HG02943 (cell line): ENCODE results near the gene FRAS1.
"Not testable (repeated sequence)": the region's sequence is repeated elsewhere in the genome, so short reads cannot be mapped to it uniquely, and the experiment has no call there.

Source experiments
- ATAC-seq: cut with Tn5 transposase; IDR thresholded peaks from one replicate; pipeline ENCODE4 v1.9.1; 2021; ENCODE audit warnings: mild to moderate bottlenecking, low read depth, moderate library complexity; ENCODE audit not compliant: unreplicated experiment

Gene FRAS1

GRCh38 chr4:78156520-78156919 lies 99.4 kb downstream of the FRAS1 start:
- no peak for ATAC-seq

- ATAC-seq, result no peak
Observed at GRCh38 chr4:78162342-78162741, 105.2 kb downstream of the FRAS1 start.

GRCh38 chr4:78162821-78163220 lies 105.7 kb downstream of the FRAS1 start:
- no peak for ATAC-seq

- ATAC-seq, result no peak
Observed at GRCh38 chr4:78165758-78166157, 108.6 kb downstream of the FRAS1 start.

DNA sequence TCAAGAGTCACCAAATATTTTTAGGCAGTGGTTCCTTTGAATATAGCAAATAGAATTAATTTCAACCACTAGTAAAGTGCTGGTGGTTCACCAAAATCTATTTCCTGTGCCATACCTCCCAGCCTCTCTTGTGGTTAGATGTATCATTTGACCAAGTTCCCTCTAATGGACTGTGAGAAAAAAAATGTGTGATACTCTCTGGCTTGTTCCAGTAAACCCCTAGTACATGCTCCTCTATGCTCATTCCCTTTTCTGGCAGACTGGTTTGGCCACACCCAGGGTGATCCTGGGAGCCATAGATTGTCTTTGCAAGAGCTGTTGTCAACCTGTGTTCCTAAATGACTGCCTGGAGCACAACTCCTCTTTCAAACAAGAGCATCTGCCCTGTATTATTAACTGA lies 109.5 kb downstream of the FRAS1 start:
- ATAC-seq, result no peak

DNA sequence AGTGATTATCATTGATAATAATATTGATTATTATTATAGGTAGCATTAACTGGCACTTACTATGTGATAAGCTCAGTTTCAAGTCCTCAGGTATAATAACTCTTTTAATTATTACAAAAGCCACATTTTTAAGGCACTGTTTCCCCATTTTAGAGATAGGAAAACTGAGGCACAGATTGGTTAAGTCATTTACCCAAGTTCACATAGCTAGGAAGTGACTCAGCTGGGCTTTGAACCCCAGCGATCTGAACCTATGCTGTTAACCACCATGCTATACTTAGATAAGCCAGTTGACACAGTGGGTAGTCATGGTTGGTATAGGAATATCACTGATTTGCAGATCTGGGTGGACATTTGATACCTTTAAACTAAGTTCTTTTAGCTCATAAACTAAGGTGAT lies 110.4 kb downstream of the FRAS1 start:
- ATAC-seq, result no peak

GRCh38 chr4:78168029-78168428 lies 110.9 kb downstream of the FRAS1 start:
- ATAC-seq, result no peak

- no peak for ATAC-seq
Observed at GRCh38 chr4:78169728-78170127, 112.6 kb downstream of the FRAS1 start.

- ATAC-seq, result no peak
Observed at GRCh38 chr4:78171482-78171881, 114.4 kb downstream of the FRAS1 start.

DNA sequence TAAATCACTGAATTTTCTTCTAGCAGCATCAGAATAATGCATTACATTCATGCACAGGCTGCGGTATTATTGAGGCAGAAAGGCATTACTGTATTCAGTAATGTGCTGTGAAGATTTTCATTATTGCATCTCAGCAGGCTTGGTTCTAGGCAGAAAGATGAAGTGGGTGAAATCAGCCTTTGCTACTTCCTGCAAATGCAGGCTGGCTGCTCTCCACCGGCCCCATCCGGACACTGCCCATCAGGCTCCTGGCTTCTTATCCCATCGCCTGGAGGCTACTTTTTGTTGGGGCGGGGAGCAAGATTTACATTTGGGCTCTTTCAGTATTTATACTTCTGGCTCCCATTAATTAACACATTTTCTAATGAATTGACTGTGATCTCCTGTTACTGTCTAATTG lies 117.8 kb downstream of the FRAS1 start:
- ATAC-seq, result no peak

DNA sequence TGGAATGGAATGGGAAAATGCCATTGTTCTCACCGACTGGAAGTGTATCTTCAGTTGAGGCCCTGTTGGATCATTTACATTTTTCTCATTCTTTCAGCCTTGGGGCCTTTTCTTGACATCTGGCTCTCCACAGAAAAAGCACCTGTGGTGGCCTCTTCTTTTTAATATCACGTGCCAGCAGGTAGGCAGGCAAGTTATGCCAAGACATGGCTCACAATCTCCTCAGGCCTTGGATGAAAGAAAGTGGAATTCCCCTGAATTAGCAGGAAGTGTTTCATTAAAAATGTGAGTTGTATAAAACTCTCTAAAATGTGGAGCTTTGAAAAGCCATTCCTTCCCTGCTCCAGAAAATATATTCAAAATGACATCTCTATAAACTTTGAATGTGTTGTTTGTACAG lies 122.1 kb downstream of the FRAS1 start:
- ATAC-seq, result no peak

- ATAC-seq, result not testable (repeated sequence)
Observed at GRCh38 chr4:78181681-78182234, 124.6 kb downstream of the FRAS1 start.

DNA sequence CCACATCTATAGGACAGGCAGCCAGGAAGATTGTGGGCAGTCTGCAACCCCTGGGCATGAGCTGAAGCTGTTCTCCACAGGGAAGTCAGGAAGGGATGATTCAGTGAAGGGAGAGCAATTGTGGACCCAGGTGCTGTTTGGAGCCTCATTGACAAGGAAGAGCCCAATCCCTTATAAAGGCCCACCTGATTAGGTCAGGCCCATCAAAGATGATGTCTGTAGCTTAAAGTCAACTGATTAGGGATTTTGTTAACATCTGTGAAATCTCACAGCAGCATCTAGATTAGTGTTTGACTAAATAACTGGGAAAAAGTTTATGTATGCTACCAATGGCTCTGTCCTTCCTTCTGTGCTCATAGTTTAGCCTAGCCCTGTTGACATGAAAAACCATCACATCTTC lies 127.5 kb downstream of the FRAS1 start:
- ATAC-seq, result no peak

GRCh38 chr4:78185117-78185516 lies 128.0 kb downstream of the FRAS1 start:
- ATAC-seq, result no peak

- no peak for ATAC-seq
Observed at GRCh38 chr4:78186597-78187543, 129.7 kb downstream of the FRAS1 start.

GRCh38 chr4:78190068-78190467 lies 132.9 kb downstream of the FRAS1 start:
- no peak for ATAC-seq

DNA sequence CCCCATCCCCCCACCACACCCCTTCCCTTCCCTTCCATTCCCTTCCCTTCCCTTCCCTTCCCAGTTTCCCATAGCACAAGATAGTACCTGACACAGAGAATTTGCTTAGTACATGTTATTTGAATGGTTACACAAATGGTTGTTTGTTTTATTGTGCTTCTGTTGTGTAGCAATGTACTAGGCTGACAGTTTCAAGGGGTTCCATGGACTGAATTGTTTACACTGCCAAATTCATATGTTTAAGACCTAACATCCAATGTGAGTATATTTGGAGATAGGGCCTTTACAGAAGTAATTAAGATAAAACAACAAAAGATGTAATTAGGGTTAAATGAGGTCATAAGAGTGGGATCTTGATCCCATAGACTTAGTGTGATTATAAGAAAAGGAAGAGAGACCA lies 133.5 kb downstream of the FRAS1 start:
- no peak for ATAC-seq

GRCh38 chr4:78197947-78198346 lies 140.8 kb downstream of the FRAS1 start:
- no peak for ATAC-seq

- ATAC-seq, result no peak
Observed at GRCh38 chr4:78199984-78200383, 142.9 kb downstream of the FRAS1 start.

- ATAC-seq, result no peak
Observed at GRCh38 chr4:78200949-78201348, 143.8 kb downstream of the FRAS1 start.

- ATAC-seq, result no peak
Observed at GRCh38 chr4:78204176-78204575, 147.1 kb downstream of the FRAS1 start.

GRCh38 chr4:78205591-78205990 lies 148.5 kb downstream of the FRAS1 start:
- no peak for ATAC-seq
